Stimulated activated CD8-positive, alpha-beta memory T cell treated with anti-CD3 and anti-CD28 coated beads, Interleukin-7, amount 100 ng/mL, for 1 hour (primary cell): ENCODE results near the gene FASN.

Experiments
- DNase-seq, 2 donors: peaks; one replicate each; pipeline ENCODE4 v3.0.0-alpha.2; 2020; ENCODE audit warnings: low read depth in 2 of 2

FASN gene

GRCh38 chr17:82101301-82101715 is 3.3 kb upstream of the FASN start:
- DNase-seq: no peak

GRCh38 chr17:82100502-82101298 is 2.7 kb upstream of the FASN start:
- no peak for DNase-seq

GRCh38 chr17:82098939-82099763 is 1.1 kb upstream of the FASN start:
- no peak for DNase-seq

- no peak for DNase-seq
Observed at GRCh38 chr17:82097919-82098168, 192 bp downstream of the FASN start.

- no peak for DNase-seq
Observed at GRCh38 chr17:82097184-82097918, 685 bp downstream of the FASN start.

- DNase-seq: no peak
Observed at GRCh38 chr17:82096709-82097183, 1.3 kb downstream of the FASN start.

GRCh38 chr17:82095777-82096708 is 2.0 kb downstream of the FASN start:
- DNase-seq: no peak

- DNase-seq: no peak
Observed at GRCh38 chr17:82094931-82095776, 2.9 kb downstream of the FASN start.

- no peak for DNase-seq
Observed at GRCh38 chr17:82092995-82093751, 4.9 kb downstream of the FASN start.

- DNase-seq: no peak
Observed at GRCh38 chr17:82092628-82092994, 5.4 kb downstream of the FASN start.

- DNase-seq: no peak
Observed at GRCh38 chr17:82092094-82092586, 5.9 kb downstream of the FASN start.

- no peak for DNase-seq
Observed at GRCh38 chr17:82091264-82092066, 6.6 kb downstream of the FASN start.

GRCh38 chr17:82090549-82091263 is 7.3 kb downstream of the FASN start:
- DNase-seq: no peak

GRCh38 chr17:82089723-82090548 is 8.1 kb downstream of the FASN start:
- no peak for DNase-seq

- no peak for DNase-seq
Observed at GRCh38 chr17:82088838-82089722, 9.0 kb downstream of the FASN start.
